IPS-NIHi7 (cell line): Measurements from ENCODE around the gene DNASE1L3.
A peak's percentile ranks its signal among the peaks of the same experiment; 100 is the strongest.
"Not testable (repeated sequence)": the region's sequence is repeated elsewhere in the genome, so short reads cannot be mapped to it uniquely, and the experiment has no call there.

Experiments used
- DNase-seq: peaks from one replicate; pipeline ENCODE4 v3.0.0; 2012; ENCODE audit warnings: mixed read lengths; ENCODE audit errors: extremely low spot score

The DNASE1L3 gene

DNA sequence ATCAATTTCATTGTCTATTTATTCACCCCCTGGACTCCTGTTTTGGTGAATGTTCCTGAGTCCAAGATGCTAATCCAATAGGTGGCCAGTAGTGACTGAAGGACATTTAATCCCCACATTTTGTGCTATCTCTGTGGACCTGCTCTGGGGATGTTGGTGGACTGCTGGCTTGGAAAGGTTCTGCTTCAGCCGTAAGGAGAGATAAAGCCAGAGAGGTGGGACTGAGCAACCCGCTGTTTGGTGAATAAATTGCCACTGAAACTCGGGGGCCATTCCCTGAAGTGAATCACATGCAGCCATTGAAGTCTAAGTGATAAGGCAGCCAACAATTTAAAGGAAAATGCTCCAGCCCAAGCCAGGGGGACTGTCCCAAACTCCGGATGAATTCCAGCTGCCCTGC, 25.2 kb upstream of the DNASE1L3 start:
- no peak for DNase-seq

DNA sequence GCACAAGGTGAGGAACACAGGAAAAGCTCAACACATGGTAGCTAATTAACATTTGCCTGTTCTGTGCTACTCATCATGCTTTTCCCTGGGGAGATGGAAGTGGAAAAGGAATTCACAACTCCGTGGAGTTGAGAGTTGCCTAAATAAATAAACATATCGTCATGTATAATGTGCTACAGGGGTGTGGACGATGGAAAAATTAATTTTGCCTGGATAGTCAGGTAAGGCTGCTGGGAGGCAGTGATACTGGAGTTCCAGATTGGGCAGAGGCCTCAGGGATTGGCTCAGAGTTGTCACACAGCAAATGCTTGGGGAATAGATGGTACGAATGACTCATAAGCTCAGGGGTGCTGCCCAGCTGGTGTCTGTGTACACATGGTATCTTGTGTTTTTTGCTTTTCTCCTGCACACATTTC, 23.8 kb upstream of the DNASE1L3 start:
- no peak for DNase-seq

DNA sequence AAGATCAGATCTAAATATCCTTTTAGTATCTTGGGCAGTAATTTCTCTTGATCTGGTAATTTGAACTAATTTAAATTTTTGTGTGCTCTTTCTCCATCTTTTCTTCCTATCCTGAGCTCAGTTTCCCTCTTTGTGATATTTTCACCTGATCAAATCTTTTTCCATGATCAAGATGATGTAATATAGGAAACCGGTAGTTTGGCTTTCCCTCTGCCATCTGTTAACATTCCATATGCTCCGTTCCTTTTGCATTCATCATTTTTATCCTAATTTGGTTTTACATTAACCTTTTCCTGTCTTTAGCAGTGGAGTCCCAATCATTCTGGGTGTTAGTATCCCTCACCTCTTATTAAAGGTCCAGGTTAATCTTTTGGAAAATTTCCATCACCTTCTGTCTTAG, 20.9 kb upstream of the DNASE1L3 start:
- no peak for DNase-seq

DNA sequence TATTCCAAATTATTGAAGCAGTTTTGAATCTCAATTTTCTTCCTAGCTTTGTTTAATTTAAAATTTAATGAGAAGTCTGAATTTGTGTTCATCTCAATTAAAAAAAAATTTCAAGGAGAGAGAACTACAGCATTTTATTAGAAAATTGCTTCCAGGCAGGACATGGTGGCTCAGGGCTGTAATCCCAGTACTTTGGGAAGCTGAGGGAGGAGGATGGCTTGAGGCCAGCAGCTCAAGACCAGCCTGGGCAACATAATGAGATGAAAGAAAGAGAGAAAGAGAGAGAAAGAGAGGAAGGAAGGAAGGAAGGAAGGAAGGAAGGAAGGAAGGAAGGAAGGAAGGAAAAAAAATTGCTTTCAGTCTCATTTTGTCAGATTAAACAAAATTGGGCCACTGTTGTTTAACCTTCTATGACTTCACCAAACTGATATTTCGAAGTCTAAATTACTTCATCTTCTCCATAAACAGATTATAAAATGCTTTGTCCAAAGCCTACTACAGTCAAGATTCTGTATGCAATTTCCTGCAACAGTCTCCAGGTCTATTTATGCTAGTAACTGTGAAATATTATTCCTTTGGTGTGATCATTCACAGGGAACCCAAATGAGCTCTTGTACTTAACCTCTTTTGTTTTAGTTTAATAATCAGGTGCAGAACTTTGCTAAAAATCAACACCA, 20.2 kb upstream of the DNASE1L3 start:
- no peak for DNase-seq

DNA sequence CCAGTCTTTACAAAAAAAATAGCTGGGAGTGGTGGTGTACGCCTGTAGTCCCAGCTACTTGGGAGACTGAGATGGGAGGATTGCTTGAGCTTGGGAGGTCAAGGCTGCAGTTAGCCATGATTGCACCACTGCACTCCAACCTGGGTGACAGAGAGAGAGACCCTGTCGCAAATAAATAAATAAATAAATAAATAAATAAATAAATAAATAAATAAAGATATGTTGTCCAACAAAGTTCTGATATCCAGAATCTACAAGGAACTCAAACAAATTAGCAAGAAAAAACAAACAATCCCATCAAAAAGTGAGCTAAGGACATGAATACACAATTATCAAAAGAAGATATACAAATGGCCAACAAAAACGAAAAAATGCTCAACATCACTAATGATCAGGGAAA, 17.2 kb upstream of the DNASE1L3 start:
- DNase-seq = not testable (repeated sequence)

DNA sequence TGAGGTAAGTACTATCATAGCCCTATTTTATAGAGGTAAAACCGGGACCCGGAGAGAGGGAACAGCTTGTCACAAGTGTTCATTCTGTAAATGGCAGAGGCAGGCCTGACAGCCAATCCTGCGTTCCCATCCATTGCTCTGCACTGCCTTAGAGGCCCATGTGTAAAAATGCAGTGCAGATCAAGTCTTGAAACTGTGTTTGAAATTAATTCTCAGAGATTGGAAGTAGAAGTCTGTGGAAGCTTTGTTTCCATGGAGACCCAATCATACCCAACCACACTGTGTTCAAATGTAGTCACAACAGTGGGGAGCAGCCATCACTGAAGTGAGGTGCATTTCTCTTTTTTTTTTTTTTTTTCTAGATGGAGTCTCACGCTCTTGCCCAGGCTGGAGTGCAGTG, 13.1 kb upstream of the DNASE1L3 start:
- no peak for DNase-seq

DNA sequence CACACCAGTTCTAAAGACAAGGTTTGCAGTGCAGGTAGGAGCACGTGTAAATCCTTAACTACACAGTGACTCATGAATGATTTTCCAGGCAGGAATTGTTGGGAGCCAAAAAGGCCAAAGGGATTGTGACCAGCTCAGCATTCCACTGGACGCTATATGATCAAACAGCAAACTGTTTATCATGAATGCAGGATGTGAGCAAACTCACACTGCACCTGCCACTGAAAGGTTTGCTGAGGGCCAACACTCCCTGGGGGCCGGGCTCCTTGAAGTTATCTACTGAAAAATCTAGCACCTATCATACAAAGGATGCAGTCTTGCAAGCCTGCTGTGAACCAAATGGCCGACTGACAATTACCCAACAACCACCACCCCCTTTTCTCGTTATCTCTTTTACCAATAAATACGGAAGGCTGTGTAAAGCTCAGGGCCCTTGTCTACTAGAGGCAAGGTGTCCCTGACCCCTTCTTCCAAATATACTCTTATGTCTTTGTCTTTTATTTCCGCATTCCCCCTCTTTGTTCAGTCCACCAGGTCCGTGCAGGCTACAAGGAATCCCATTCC, 11.5 kb upstream of the DNASE1L3 start:
- no peak for DNase-seq

DNA sequence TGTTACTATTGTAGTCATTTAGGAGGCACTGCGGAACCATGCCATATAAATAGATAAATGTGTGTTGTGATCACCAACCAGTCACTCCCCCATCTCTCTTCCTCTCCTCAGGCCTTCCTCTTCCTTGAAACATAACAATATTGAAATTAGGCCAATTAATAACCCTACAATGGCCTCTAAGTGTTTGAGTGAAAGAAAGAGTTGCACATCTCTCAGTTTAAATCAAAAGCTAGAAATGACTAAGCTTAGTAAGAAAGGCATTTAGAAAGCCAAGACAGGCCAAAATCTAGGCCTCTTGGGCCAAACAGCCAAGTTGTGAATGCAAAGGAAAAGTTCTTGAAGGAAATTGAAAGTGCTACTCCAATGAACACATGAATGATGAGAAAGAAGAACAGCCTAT, 8.1 kb upstream of the DNASE1L3 start:
- DNase-seq = no peak

DNA sequence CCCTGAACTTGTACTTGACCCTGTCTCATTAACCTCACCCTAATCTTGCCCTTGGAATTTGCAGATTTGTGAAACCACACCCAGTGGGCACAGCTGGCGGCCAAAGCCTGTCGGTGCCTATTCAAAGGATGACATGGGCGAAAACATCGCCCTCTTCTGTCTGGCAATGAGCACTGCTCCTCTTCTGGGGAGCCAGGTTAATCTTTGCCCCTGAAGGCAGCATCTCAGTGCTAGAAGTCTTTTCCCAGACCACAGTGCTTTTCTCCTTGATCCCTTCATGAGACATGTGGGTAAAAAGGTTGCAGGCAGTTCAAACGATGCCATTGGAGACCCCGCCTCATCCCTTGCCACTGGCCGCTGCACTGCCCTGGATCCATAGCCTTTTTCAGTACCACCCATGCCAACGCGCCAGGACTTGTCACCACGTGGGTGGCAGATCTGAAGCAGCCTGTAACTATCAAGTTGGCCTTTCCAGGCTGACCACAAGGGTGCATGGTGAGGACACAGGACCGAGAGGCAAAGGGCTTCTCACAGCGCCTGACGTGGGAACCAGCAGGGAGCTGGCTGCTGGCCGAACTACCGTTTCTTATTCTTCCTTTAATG, 6.5 kb upstream of the DNASE1L3 start:
- peak; percentile 85 for DNase-seq

DNA sequence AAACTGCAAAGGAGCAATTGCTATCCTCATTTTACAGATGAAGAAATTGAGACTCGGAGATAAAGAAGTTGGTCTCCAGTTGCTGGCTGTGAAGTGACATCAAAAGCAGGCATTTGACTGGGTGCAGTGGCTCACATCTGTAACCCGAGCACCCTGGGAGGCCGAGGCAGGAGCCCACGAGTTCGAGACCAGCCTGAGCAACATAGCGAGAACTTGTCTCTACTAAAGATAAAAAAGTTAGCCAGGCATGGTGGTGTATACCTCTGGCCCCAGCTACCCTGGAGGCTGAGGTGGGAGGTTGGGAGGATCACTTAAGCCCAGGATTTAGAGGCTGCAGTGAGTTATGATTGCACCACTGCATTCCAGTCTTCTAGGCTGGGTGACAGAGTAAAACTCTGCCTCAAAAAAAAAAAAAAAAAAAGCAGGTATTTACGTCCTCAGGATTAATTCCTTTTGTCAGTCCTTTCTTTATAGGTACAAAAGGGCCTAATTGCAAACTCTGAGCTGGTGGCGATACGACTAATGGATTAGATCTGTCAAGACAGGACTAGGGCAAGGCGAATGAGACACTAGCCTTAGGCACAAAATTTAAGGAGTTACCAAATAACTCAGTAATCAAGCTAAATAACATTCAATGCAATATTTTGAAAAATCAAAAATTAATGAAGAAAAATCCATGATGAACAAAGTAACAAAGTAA, 5.9 kb upstream of the DNASE1L3 start:
- no peak for DNase-seq

DNA sequence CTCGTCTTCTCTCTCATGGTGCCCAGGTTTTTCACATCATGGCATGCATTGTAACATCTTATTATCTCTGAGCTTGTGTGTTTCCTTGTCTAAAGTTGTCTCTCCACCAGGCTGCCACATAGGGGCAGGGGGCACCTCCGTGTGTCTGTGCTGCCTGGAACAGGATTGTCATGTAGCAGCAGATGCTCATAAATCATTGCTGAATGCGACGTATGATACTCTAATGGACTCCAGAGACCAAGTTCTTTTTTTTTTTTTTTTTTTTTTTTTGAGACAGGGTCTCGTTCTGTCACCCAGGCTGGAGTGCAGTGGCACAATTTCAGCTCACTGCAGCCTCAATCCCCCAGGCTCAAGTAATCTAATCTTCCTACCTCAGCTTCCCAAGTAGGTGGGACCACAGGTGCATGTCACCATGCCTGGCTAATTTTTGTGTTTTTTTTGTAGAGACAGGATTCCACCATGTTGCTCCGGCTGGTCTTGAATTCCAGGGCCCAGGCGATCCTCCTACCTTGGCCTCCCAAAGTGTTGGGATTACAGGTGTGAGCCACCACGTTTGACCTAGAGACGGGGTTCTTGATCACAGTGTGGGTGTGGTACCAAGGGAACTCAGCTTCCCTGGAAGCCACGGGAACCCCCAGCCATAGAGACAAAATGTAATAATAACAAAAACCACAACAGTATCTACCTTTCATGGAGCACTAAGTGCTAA, 4.7 kb upstream of the DNASE1L3 start:
- DNase-seq = no peak

DNA sequence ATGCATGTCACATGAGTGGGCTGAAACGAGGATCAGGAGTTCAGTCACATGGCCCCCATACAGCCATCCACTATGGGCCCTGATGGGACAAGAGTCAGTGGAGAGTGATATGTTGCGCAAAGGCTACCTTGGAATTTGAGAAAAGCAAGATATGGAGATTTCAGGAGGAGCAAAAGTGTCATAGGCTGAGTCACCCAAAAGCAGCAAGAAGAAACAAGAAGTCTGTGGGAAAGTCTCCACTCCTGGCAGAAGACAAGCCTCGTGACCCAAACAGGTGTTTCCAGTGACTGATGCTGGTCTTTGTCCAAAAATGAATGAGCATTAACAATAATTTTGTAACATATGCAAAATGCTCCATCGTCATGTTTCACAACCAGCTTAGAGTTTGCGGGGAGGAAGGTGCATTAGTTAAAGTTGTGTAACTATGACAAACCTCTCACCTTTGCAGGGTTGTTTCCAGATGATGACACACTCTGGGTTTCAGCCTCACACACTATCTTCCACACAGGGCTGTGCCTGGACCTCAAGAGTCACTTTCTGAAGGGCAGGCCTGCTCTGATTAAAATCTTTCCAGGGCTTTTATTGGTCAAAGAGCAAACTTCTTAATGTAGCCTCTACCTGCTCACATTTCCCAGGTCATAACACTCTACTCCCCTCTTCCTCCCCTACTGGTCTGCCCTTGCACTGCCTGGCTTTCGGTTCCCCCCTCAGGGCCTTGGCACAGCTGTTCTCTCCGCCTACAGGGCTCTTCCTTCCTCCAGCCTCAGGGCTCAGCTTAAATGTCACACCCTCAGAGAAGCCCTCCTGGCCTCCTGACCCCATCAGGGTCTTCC, 3.9 kb upstream of the DNASE1L3 start:
- DNase-seq = no peak

DNA sequence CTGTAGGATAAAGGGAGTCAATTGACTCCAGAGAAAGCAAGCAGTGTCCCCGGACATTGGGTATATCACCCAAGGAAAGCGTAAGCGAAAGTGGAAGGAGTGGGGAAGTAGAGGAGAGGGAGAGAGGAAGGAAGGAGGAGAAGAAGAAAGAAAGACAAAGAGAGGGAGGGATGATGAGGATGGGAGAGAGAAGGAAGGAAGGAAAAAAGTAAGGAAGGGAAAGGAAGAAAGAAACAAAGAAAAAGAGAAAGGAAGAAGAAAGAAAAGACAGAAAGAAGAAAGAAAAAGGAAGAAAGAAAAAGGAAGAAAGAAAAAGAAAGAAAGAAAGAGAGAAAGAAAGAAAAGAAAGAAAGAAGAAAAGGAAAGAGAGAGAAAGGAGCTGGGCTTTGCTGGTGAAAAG, 839 bp downstream of the DNASE1L3 start:
- DNase-seq = no peak

DNA sequence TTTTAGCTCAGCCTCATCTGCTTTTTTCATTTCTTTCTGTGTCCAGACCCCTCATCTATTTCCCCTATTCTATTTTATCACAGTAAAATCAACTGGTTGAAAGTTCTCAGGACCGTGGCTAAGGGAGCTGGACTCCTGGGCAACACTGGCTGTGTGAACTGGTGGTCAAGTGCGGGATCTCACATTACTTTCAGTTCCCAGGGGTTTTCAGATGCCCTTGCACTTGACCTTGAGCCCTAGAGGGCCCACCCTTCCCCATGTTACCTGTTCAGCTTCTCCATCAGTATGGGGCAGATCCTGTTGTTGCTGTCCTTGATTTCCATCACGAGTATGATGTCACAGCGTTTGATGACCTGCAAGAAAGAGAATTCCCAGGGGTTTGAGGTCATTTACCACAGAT, 2.8 kb downstream of the DNASE1L3 start:
- DNase-seq = no peak

DNA sequence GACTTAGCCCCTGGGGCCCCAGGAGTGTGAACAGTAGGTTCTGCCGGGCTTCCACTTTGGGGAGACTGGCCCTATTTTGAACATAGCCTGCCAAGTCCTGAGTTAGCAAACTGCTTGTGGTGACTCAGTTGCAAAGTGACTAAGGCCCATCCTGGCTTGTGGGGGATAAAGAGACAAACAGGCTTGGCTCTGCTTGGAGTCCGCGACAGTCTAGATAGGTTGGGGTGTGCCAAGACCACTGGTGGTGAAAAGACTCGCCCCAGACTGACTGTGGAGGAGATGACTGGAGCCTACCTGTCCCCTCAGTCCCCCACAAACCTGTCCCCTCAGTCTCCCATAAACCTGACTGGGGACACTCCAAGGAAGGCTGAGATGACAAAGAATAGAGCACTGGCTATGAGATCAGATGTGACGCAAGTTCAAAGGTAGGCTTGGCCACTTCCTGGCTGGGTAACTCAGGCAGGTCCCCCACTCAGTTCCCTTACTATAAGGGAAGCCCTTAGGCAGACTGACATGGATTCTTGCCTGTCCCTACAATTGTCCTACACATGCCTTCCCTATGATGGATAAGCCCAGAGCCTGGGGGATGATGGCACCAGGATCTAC, 4.3 kb downstream of the DNASE1L3 start:
- no peak for DNase-seq

DNA sequence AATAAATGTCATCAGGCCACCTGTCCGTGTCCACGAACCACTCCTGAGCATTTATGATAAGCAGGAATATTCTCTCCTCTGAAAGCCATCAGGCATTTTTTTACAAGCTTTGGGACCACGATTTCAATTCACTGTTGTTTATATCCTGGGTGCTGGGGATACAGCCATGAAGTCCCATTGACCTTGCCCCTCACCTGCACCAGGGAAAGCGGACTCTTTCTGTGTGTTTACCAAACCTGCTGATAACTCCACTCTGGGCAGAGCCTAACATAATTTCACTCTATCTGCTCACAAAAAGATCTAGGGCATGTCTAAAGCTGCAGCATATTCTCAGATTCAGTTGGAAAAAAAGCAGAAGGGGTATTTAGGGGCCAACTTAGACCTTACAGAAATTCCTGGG, 4.8 kb downstream of the DNASE1L3 start:
- DNase-seq = no peak

DNA sequence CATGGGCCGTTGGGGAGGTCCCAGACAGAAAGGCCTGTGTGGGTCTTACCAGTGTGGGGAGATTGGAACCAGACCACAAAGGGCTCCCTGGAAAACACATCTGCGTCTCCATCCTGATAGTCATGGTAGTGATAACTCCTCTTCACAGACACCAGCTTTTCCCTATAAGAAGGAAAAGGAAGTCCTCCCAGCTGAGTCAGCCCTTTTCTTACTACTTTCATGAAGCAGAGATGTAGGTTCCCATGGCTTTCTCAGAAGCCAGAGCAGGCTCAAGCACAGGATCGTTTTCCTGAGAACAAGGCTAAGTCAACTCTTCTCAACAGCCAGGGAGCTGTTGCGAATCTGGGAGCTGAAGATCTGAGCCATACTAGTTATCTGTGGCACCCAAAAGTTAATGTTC, 6.1 kb downstream of the DNASE1L3 start:
- DNase-seq = no peak

DNA sequence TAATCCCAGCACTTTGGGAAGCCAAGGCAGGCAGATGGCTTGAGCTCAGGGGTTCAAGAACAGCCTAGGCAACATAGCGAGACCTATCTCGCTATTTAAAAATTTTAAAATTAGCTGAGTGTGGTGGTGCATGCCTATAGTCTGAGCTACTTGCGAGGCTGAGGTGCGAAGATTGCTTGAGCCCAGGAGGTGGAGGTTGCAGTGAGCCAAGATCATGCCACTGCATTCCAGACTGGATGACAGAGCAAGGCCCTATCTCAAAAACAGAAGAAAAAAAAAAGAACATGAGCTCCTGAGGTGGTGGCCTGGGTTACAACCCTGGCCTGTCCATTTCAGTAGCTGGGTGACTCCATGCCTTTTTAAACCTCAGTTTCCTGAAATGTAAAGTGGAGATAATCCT, 7.2 kb downstream of the DNASE1L3 start:
- DNase-seq = no peak

DNA sequence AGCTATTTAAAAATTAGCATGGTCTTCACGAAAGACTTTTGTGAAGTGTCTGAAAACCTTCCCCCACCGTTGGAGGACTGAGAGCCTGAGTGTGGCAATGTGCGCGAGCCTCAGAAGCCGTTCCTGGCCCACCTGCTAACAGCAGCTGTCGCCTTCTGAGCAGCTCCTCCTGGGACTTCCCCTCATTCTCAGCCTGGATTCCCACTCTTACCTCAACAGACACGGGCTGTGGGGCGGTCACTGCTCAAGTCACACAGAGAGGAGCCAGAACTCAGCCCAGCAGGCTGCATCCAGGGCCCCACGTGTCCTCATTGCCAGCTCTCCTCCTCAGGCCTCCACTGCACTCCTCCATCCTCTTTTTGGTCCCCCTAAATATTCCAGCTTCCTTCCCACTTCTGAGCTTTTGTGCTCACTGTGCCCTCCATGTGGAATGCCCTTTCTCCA, 7.8 kb downstream of the DNASE1L3 start:
- DNase-seq = no peak

DNA sequence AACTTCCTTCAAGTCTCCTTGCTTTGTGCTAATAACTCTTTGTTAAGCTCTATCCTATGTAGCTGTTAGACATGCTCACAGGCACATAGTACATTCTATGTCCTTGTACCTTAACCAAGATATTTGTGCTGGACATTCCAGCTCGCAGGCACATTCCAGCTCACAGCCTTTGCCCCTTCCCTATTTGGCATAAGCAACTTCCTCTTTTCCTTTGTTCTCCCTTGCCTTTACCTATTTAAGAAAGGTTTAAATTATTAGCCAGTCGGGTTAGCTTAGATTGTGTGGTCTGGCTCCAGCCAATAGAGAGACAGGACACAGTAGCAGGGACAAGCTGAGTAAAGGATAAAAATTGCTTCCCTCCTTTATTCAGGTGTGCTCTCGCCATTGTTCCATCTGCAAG, 9.3 kb downstream of the DNASE1L3 start:
- not testable (repeated sequence) for DNase-seq

DNA sequence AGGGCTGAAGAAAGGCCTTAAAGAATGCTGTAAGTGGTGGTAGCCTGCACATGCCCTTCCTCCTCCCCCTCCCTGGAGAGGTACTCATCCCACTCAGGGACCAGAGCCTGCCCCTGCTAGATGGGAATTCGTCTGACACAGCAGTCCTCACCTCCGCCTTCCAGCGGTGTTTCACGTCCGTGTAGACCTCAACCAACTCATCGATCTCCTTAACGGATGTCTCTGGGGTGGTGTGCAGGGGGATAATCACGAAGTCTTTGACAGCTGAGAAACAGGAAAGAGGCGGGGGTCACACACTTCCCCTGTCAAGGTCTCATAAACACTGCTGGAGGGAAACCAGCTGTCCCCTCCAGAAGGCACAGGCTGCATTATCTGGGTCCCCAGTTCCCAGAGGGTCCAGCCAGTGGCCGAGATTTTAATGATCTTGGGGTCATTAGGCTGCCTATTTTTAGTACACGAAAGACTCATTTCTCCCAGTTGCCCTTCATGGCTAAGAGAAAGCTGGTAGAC, 9.9 kb downstream of the DNASE1L3 start:
- DNase-seq = no peak
